Nephron (organoid): ENCODE data around the gene CUX1.

ENCODE experiments used
- H3K27ac Mint-ChIP-seq, 3 experiments: 2 replicates each; pipeline ENCODE4 v1.8.0; 2020; ENCODE audit warnings: mixed read lengths in 3 of 3, mild to moderate bottlenecking in 2 of 3, moderate library complexity in 1 of 3
- H3K27me3 Mint-ChIP-seq: 2 replicates; pipeline ENCODE4 v1.8.0; 2021; ENCODE audit warnings: low read depth, mild to moderate bottlenecking, moderate library complexity, mixed read lengths
- H3K36me3 Mint-ChIP-seq: 2 replicates; pipeline ENCODE4 v1.8.0; 2020; ENCODE audit warnings: low read depth, mixed read lengths
- H3K4me1 Mint-ChIP-seq: 2 replicates; pipeline ENCODE4 v1.8.0; 2020; ENCODE audit warnings: mixed read lengths
- H3K4me3 Mint-ChIP-seq, 3 experiments: 2 replicates each; pipeline ENCODE4 v1.8.0; 2020; ENCODE audit warnings: mild to moderate bottlenecking in 3 of 3, mixed read lengths in 3 of 3, moderate library complexity in 2 of 3
- H3K9me3 Mint-ChIP-seq: 2 replicates; pipeline ENCODE4 v1.8.0; 2020; ENCODE audit warnings: mixed read lengths
- CTCF ChIP-seq, 3 experiments: fragments of 200-600 bp; sonication (generic); IDR thresholded peaks; one replicate each; pipeline ENCODE4 v1.5.0; 2021; ENCODE audit warnings: antibody characterized with exemption in 3 of 3; ENCODE audit not compliant: unreplicated experiment in 3 of 3

CUX1 gene

GRCh38 chr7:102115931-102116330, 298.5 kb downstream of the CUX1 start:
- Mint-ChIP-seq H3K4me1 (peaks cover 43% of the 10 kb centered on the region), H3K4me3 (no peak overlapping the region), H3K27ac (no peak overlapping the region), H3K36me3 (peaks cover 68% of the 10 kb centered on the region), H3K9me3 (no peaks in the 10 kb centered on the region), H3K27me3 (no peaks in the 10 kb centered on the region)
- no peak for TF ChIP-seq CTCF (IDR thresholded peaks at IDR 0.05; ENCODE audit: unreplicated experiment in 3 of 3)

GRCh38 chr7:102117743-102118142, 300.3 kb downstream of the CUX1 start:
- peak overlapping the region; percentile 2 to 96 (median 32) for H3K27ac Mint-ChIP-seq
- peaks cover 45% of the 10 kb centered on the region for H3K4me1 Mint-ChIP-seq
- H3K36me3 Mint-ChIP-seq, result peaks cover 64% of the 10 kb centered on the region
- H3K9me3 Mint-ChIP-seq, result no peaks in the 10 kb centered on the region
- H3K4me3 Mint-ChIP-seq, result no peak overlapping the region
- TF ChIP-seq CTCF (IDR thresholded peaks at IDR 0.05; ENCODE audit: unreplicated experiment in 3 of 3), result no peak
- no peaks in the 10 kb centered on the region for H3K27me3 Mint-ChIP-seq

DNA sequence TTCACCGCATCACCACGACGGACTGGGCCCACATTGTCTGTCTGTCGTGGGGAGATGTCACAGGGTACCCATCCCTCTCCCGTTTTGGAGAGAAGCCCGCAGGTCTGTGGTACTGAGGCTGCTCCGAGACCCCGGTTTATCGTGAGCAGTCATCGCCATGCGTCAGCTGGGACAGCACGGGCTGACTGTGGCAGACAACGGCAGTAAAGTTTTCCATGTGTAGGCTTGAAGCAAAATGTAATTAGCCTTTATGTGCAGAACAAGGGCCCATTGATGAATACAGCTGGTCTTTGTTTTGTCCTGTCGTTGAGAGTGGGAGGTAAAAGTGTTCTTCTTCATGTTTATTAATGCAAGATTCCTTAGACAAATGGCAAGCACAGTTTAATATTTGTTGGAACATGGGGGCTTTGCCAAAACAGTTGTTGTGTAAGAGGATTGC, 301.8 kb downstream of the CUX1 start:
- Mint-ChIP-seq H3K27ac (peak overlapping the region; percentile 81 to 96 (median 93)), H3K4me3 (no peak overlapping the region), H3K4me1 (peaks cover 45% of the 10 kb centered on the region), H3K36me3 (peaks cover 61% of the 10 kb centered on the region), H3K27me3 (no peaks in the 10 kb centered on the region), H3K9me3 (no peaks in the 10 kb centered on the region)
- no peak for TF ChIP-seq CTCF (IDR thresholded peaks at IDR 0.05; ENCODE audit: unreplicated experiment in 3 of 3)

- Mint-ChIP-seq H3K4me3 (no peak overlapping the region), H3K36me3 (peaks cover 60% of the 10 kb centered on the region), H3K9me3 (no peaks in the 10 kb centered on the region), H3K27ac (peak overlapping the region; percentile 81 to 96 (median 93)), H3K27me3 (no peaks in the 10 kb centered on the region), H3K4me1 (peaks cover 50% of the 10 kb centered on the region)
- TF ChIP-seq CTCF (IDR thresholded peaks at IDR 0.05; ENCODE audit: unreplicated experiment in 3 of 3), result no peak
Measured at GRCh38 chr7:102119925-102120324, 302.5 kb downstream of the CUX1 start.

DNA sequence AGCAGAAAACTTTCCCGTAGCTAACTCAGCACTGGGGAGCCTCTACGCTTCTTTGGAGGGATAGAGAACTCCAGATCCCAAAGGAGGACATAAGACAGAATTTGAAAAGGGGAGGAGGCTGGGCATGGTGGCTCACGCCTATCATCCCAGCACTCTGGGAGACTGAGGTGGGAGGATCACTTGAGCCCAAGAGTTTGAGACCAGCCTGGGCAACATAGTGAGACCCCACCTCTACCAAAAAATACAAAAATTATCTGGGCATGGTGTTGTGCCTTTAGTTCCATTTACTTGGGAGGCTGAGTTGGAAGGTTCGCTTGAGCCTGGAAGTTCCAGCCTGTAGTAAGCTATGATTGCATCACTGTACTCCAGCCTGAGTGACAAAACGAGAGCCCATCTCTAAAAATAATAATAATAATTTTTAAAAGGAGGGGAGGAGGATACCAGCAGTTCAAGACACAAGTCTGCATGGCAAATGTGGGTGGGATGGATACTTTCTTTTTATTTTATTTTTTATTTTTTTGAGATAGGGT, 303.3 kb downstream of the CUX1 start:
- TF ChIP-seq CTCF (IDR thresholded peaks at IDR 0.05; ENCODE audit: unreplicated experiment in 3 of 3), result no peak
- peaks cover 58% of the 10 kb centered on the region for H3K36me3 Mint-ChIP-seq
- no peak overlapping the region for H3K4me3 Mint-ChIP-seq
- no peaks in the 10 kb centered on the region for H3K27me3 Mint-ChIP-seq
- H3K27ac Mint-ChIP-seq, result peak overlapping the region; percentile 49 to 96 (median 93)
- H3K4me1 Mint-ChIP-seq, result peaks cover 50% of the 10 kb centered on the region
- H3K9me3 Mint-ChIP-seq, result no peaks in the 10 kb centered on the region

DNA sequence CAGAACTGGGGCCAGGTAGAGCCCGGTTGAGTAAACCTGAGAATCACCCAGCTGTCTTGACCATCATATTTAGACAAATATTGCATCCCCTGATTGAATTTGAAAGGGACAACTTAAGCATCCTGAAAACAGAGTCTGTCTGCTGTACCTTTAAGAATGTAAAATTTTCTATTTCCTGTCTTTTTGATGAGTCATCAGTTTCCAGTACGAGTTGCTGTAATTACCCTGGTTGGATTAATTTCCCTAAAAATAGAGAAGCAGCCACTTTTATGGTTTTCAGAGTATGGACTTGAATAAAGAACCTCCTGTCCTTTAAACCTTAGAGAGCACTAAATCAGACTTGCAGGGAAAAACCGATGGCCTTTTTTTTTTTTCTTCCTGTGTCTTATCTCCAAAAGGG, 304.6 kb downstream of the CUX1 start:
- H3K27ac Mint-ChIP-seq, result peak overlapping the region; percentile 86 to 95 (median 91)
- H3K9me3 Mint-ChIP-seq, result no peaks in the 10 kb centered on the region
- peaks cover 50% of the 10 kb centered on the region for H3K4me1 Mint-ChIP-seq
- no peaks in the 10 kb centered on the region for H3K27me3 Mint-ChIP-seq
- H3K36me3 Mint-ChIP-seq, result peaks cover 59% of the 10 kb centered on the region
- no peak overlapping the region for H3K4me3 Mint-ChIP-seq
- no peak for TF ChIP-seq CTCF (IDR thresholded peaks at IDR 0.05; ENCODE audit: unreplicated experiment in 3 of 3)
